ENCODE data around the gene VAV3.
A peak's percentile ranks its signal among the peaks of the same experiment; 100 is the strongest.
"Not testable (repeated sequence)": the region's sequence is repeated elsewhere in the genome, so short reads cannot be mapped to it uniquely, and the experiment has no call there.

VAV3 gene

GRCh38 chr1:107726860-107727259, 238.1 kb downstream of the VAV3 start:
- DNase-seq, result no peak

- no peak for DNase-seq
These were observed 240.3 kb downstream of the VAV3 start for GRCh38 chr1:107724648-107725047.

- not testable (repeated sequence) for DNase-seq
These were observed 244.8 kb downstream of the VAV3 start for GRCh38 chr1:107720210-107720609.

GRCh38 chr1:107710005-107710404, 255.0 kb downstream of the VAV3 start:
- no peak for DNase-seq

- no peak for DNase-seq
These were observed 257.9 kb downstream of the VAV3 start for GRCh38 chr1:107707111-107707510.

- no peak for DNase-seq
These were observed 258.8 kb downstream of the VAV3 start for GRCh38 chr1:107706182-107706581.

- no peak for DNase-seq
These were observed 260.1 kb downstream of the VAV3 start for GRCh38 chr1:107704911-107705310.

- DNase-seq, result no peak
These were observed 261.9 kb downstream of the VAV3 start for GRCh38 chr1:107702946-107703571.

- DNase-seq, result not testable (repeated sequence)
These were observed 264.3 kb downstream of the VAV3 start for GRCh38 chr1:107700651-107701050.

- no peak for DNase-seq
These were observed 266.8 kb downstream of the VAV3 start for GRCh38 chr1:107698161-107698560.

GRCh38 chr1:107695341-107695740, 269.6 kb downstream of the VAV3 start:
- no peak for DNase-seq

GRCh38 chr1:107692580-107693345, 272.2 kb downstream of the VAV3 start:
- DNase-seq, result no peak

- no peak for DNase-seq
These were observed 273.4 kb downstream of the VAV3 start for GRCh38 chr1:107691540-107691939.

GRCh38 chr1:107690491-107690890, 274.5 kb downstream of the VAV3 start:
- DNase-seq, result no peak

GRCh38 chr1:107689733-107690132, 275.2 kb downstream of the VAV3 start:
- DNase-seq, result no peak

GRCh38 chr1:107689159-107689558, 275.8 kb downstream of the VAV3 start:
- no peak for DNase-seq

GRCh38 chr1:107687849-107688753, 276.9 kb downstream of the VAV3 start:
- DNase-seq, result no peak

- no peak for DNase-seq
These were observed 281.3 kb downstream of the VAV3 start for GRCh38 chr1:107683683-107684082.

- DNase-seq, result peak; percentile 18
These were observed 281.8 kb downstream of the VAV3 start for GRCh38 chr1:107683191-107683657.

- DNase-seq, result no peak
These were observed 282.5 kb downstream of the VAV3 start for GRCh38 chr1:107682467-107682866.

- no peak for DNase-seq
These were observed 283.9 kb downstream of the VAV3 start for GRCh38 chr1:107681001-107681479.

GRCh38 chr1:107680579-107680985, 284.4 kb downstream of the VAV3 start:
- DNase-seq, result no peak

- DNase-seq, result no peak
These were observed 285.5 kb downstream of the VAV3 start for GRCh38 chr1:107679411-107679953.
